ENCODE data around the gene HSD11B2.

- no peak for TF ChIP-seq SP1 (IDR thresholded peaks at IDR 0.05; ENCODE audit: low read depth, low read length)
- peak; percentile 62 to 77 (median 66) for TF ChIP-seq CTCF (IDR thresholded peaks at IDR 0.05; ENCODE audit: control extremely low read depth in 1 of 3, insufficient read depth in 1 of 3, low read depth in 1 of 3, low read length in 3 of 3)
- TF ChIP-seq SIN3A (conservative IDR thresholded peaks at IDR 0.05 in 1 of 2, IDR thresholded peaks at IDR 0.05 in 1 of 2; ENCODE audit: low read depth in 1 of 2, low read length in 2 of 2) = peak in 1 of 2 experiments; percentile 80; a peak in 2 of 4 replicates
Observed at GRCh38 chr16:67415872-67416793, 14.8 kb upstream of the HSD11B2 start, which contains the start of gene ZDHHC1.
